IMR-90 (cell line): ENCODE results near the gene CDH13. TPM values are rescaled to one million over a fixed set of nuclear protein-coding genes. Genes with fewer than 3 reads are reported as not detected.

Source experiments
- ATAC-seq: fragments of 200-7000 bp; cut with Tn5 transposase; 2 replicates; pipeline ENCODE4 v1.9.1; 2020; ENCODE audit warnings: low read depth, mild to moderate bottlenecking, moderate library complexity
- BruUV-seq: library from RNA; stranded (reverse); fragments of 400-500 nt; replicated peaks from 2 replicates; lab custom pipeline; 2021; lab: Mats Ljungman, UMichigan
- CTCF ChIA-PET: fragments of 300-600 bp; formaldehyde crosslinking; extraction: SDS; loops from one replicate; lab custom pipeline; 2021; ENCODE audit warnings: antibody characterized with exemption; lab: Yijun Ruan, JAX
- POLR2A ChIA-PET: fragments of 300-600 bp; sonication (Branson Sonifier 250); formaldehyde crosslinking; loops from one replicate; lab custom pipeline; 2022; ENCODE audit warnings: antibody characterized with exemption; ENCODE audit not compliant: unreplicated experiment; lab: Charles Lee
- DNase-seq: peaks from one replicate; pipeline ENCODE4 v3.0.0; 2013
- H2AFZ ChIP-seq: replicated peaks from 2 replicates; pipeline ENCODE3; 2013; ENCODE audit warnings: low read length, mild to moderate bottlenecking; ENCODE audit not compliant: poor library complexity
- H2AK5ac ChIP-seq: 2 replicates; pipeline ENCODE4 v1.6.1; 2013; ENCODE audit warnings: low read depth, low read length, inconsistent platforms
- H2AK9ac ChIP-seq: replicated peaks from 2 replicates; pipeline ENCODE3; 2013; ENCODE audit warnings: mild to moderate bottlenecking, low read depth, low read length, moderate library complexity; ENCODE audit not compliant: poor library complexity
- H2BK120ac ChIP-seq: 2 replicates; pipeline ENCODE4 v1.6.1; 2013; ENCODE audit warnings: low read depth, low read length, inconsistent platforms
- H2BK15ac ChIP-seq: 3 replicates; pipeline ENCODE4 v1.6.1; 2013; ENCODE audit warnings: low read depth, low read length, inconsistent platforms
- H2BK20ac ChIP-seq: 2 replicates; pipeline ENCODE4 v1.6.1; 2013; ENCODE audit warnings: low read depth, mild to moderate bottlenecking, inconsistent platforms, low read length, moderate library complexity
- H2BK5ac ChIP-seq: 2 replicates; pipeline ENCODE4 v1.6.1; 2013; ENCODE audit warnings: mild to moderate bottlenecking, low read depth, low read length, inconsistent platforms; ENCODE audit not compliant: poor library complexity, severe bottlenecking
- H3K14ac ChIP-seq: replicated peaks from 2 replicates; pipeline ENCODE4 v1.6.1; 2013; ENCODE audit warnings: low read depth, low read length, inconsistent platforms
- H3K18ac ChIP-seq: 2 replicates; pipeline ENCODE4 v1.6.1; 2013; ENCODE audit warnings: low read depth, low read length, control low read depth
- H3K23ac ChIP-seq: 2 replicates; pipeline ENCODE4 v1.6.1; 2013; ENCODE audit warnings: low read depth, low read length, inconsistent platforms
- H3K27ac ChIP-seq: 2 replicates; pipeline ENCODE4 v1.5.1; 2013; ENCODE audit warnings: mild to moderate bottlenecking, control low read depth, low read length; ENCODE audit not compliant: insufficient read depth
- H3K27me3 ChIP-seq: 2 replicates; pipeline ENCODE4 v1.6.1; 2013; ENCODE audit warnings: low read length; ENCODE audit not compliant: control insufficient read depth, insufficient read depth
- H3K36me3 ChIP-seq: 2 replicates; pipeline ENCODE4 v1.6.1; 2013; ENCODE audit warnings: low read length, mixed read lengths; ENCODE audit not compliant: control insufficient read depth, insufficient read depth
- H3K4ac ChIP-seq: 2 replicates; pipeline ENCODE4 v1.6.1; 2013; ENCODE audit warnings: low read depth, low read length, inconsistent platforms
- H3K4me1 ChIP-seq: 2 replicates; pipeline ENCODE4 v1.6.1; 2013; ENCODE audit warnings: low read length, mixed read lengths; ENCODE audit not compliant: control insufficient read depth, insufficient read depth
- H3K4me2 ChIP-seq: 2 replicates; pipeline ENCODE4 v1.6.1; 2013; ENCODE audit warnings: low read depth, mild to moderate bottlenecking, control low read depth, low read length, moderate library complexity
- H3K4me3 ChIP-seq: 2 replicates; pipeline ENCODE4 v1.5.1; 2013; ENCODE audit warnings: low read depth, mild to moderate bottlenecking, control low read depth, low read length, moderate library complexity; ENCODE audit not compliant: insufficient read depth
- H3K56ac ChIP-seq: 2 replicates; pipeline ENCODE4 v1.6.1; 2013; ENCODE audit warnings: low read length, inconsistent platforms; ENCODE audit not compliant: insufficient read depth; ENCODE audit errors: extremely low read depth
- H3K79me1 ChIP-seq, 2 experiments: 2 replicates each; pipeline ENCODE4 v1.6.1; 2013; ENCODE audit warnings: low read length in 2 of 2, inconsistent platforms in 1 of 2, low read depth in 1 of 2
- H3K9ac ChIP-seq: 2 replicates; pipeline ENCODE4 v1.6.1; 2013; ENCODE audit warnings: low read depth, low read length, control low read depth
- H3K9me1 ChIP-seq: 2 replicates; pipeline ENCODE4 v1.6.1; 2013; ENCODE audit warnings: low read length, inconsistent platforms; ENCODE audit not compliant: insufficient read depth
- H3K9me3 ChIP-seq: 2 replicates; pipeline ENCODE4 v1.6.1; 2013; ENCODE audit warnings: low read length; ENCODE audit not compliant: control insufficient read depth, insufficient read depth
- H4K20me1 ChIP-seq: 2 replicates; pipeline ENCODE4 v1.6.1; 2013; ENCODE audit warnings: low read length, inconsistent platforms; ENCODE audit not compliant: insufficient read depth
- H4K5ac ChIP-seq: 2 replicates; pipeline ENCODE4 v1.6.1; 2013; ENCODE audit warnings: mild to moderate bottlenecking, low read depth, low read length, control low read depth
- H4K8ac ChIP-seq, 2 experiments: 2 replicates each; pipeline ENCODE4 v1.6.1; 2013; ENCODE audit warnings: low read depth in 2 of 2, low read length in 2 of 2, control low read depth in 1 of 2, inconsistent platforms in 1 of 2
- H4K91ac ChIP-seq: 2 replicates; pipeline ENCODE4 v1.6.1; 2013; ENCODE audit warnings: low read depth, low read length, inconsistent platforms; ENCODE audit not compliant: insufficient read depth
- RAD21 ChIP-seq: IDR thresholded peaks from 2 replicates; pipeline ENCODE4 v1.6.1; 2012; ENCODE audit warnings: low read length, improper control_type of control experiment
- RFX5 ChIP-seq: IDR thresholded peaks from 2 replicates; pipeline ENCODE4 v1.8.0; 2012; ENCODE audit warnings: low read depth, mild to moderate bottlenecking, low read length, moderate library complexity
- WGBS, 2 experiments: methylation state at CpG; one replicate each; pipeline versions ENCODE4 v1.1.5 to v1.1.7; 2013; ENCODE audit warnings: missing lambda C conversion rate in 2 of 2; ENCODE audit not compliant: insufficient read length in 1 of 2; ENCODE audit errors: extremely low coverage in 2 of 2; 5-methylcytosine and 5-hydroxymethylcytosine counted together
- dilution Hi-C: fragments of 300-500 bp; cut with HindIII; formaldehyde crosslinking; loops from one replicate; pipeline ENCODE4 v1.14.3; 2018; ENCODE audit warnings: low sequenced_read_pairs; ENCODE audit not compliant: unreplicated experiment
- in situ Hi-C: fragments of 300-500 bp; cut with MboI; formaldehyde crosslinking; loops from 3 replicates; pipeline ENCODE4 v1.14.3; 2019; ENCODE audit warnings: low sequenced_read_pairs, inconsistent platforms, mixed read lengths
- intact Hi-C: fragments of 100-400 bp; cut with micrococcal nuclease; formaldehyde crosslinking; loops from 2 replicates; pipeline ENCODE4 v1.10.0; 2022
- polyA plus RNA-seq, 3 experiments: library from polyadenylated mRNA; depleted of rRNA; stranded (reverse); fragments of >200 nt; gene quantifications; 2 replicates each; pipeline ENCODE4 v1.2.3, GENCODE V29; 2012; ENCODE audit warnings: low replicate concordance in 1 of 3
- total RNA-seq: library from RNA; depleted of rRNA; stranded (reverse); fragments of >200 nt; gene quantifications from 2 replicates; pipeline ENCODE4 v1.2.3, GENCODE V29; 2012

CDH13 gene
- total and polyA plus RNA-seq, 2 of the 4 experiments (the other 2 are of a cell fraction), result 61.6 to 74.7 TPM

DNA sequence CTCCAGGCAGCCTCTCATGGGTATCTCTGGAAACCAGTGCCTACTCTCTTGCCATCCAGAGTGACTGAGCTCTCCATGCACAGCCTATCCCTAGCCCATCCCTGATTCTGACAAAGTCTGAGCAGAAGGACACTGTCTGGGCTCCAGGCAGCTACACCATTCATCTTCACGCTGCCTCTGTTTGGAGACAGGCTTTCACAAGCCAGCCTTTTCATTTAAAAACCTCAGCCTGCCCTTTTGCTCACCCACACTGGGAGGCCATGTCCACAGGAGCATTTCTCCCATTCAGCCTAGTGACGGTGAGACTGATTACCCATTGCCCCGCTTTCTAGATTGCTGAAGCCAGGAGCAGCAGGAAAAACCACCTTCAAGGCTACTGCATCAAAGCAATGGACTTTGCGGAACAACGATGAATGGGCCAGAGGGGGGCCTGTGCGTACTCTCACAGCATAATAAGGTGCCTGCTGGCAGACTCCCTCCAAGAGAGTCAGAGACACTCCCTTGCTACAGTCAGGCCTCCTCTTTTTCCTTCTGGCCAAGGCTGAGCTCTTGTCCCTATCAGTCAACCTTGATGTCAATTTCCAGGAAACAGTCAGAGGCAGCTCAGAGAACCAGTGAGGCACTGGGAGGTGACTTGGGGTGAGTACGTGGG lies 24.7 kb upstream of the CDH13 start:
- Histone ChIP-seq H3K4me1 (no peaks in the 10 kb centered on the region), H3K36me3 (no peaks in the 10 kb centered on the region), H3K9me3 (peaks cover 5% of the 10 kb centered on the region; the same call in 1 of the 2 replicates), H2BK15ac (no peak overlapping the region), H3K14ac (no peak overlapping the region), H3K4ac (no peak overlapping the region), H3K4me3 (no peak overlapping the region), H2BK20ac (no peak overlapping the region), H2AFZ (no peak overlapping the region), H3K79me1 (no peaks in the 10 kb centered on the region), H2BK120ac (no peak overlapping the region), H3K9me1 (no peaks in the 10 kb centered on the region), H3K23ac (no peak overlapping the region), H3K27me3 (peaks cover 19% of the 10 kb centered on the region), H2AK9ac (no peak overlapping the region), H4K20me1 (no peaks in the 10 kb centered on the region), H2AK5ac (no peak overlapping the region), H4K5ac (no peak overlapping the region), H4K8ac (no peak overlapping the region), H3K4me2 (no peak overlapping the region), H4K91ac (no peak overlapping the region), H3K56ac (no peak overlapping the region), H3K9ac (no peak overlapping the region), H3K18ac (no peak overlapping the region), H2BK5ac (no peak overlapping the region), H3K27ac (no peak overlapping the region)
- no peak for TF ChIP-seq RAD21
- TF ChIP-seq RFX5, result no peak
- dilution Hi-C loops (no loop called here), intact Hi-C loops (no loop called here), in situ Hi-C loops (loop anchor here (10.0 to 25.0 kb wide), 2 partner anchors 603 to 835 kb away; no protein-coding TSS in a partner anchor)
- no peak for ATAC-seq
- 83% methylated on average over 4 of the region's 7 CpGs; no CpG with 5 or more reads in 1 of the 2 experiments for WGBS, 2 experiments
- no peak for DNase-seq
- CTCF ChIA-PET, result interaction anchor here (0.7 to 0.8 kb wide), 2 partner anchors 511 to 622 kb away, joined by 3 read pairs; no protein-coding TSS in a partner anchor
- BruUV-seq, result no TSS peak
- POLR2A ChIA-PET, result no interaction called here
